ENCODE results near the gene CEP76.
A peak's percentile ranks its signal among the peaks of the same experiment; 100 is the strongest.

Gene CEP76

DNA sequence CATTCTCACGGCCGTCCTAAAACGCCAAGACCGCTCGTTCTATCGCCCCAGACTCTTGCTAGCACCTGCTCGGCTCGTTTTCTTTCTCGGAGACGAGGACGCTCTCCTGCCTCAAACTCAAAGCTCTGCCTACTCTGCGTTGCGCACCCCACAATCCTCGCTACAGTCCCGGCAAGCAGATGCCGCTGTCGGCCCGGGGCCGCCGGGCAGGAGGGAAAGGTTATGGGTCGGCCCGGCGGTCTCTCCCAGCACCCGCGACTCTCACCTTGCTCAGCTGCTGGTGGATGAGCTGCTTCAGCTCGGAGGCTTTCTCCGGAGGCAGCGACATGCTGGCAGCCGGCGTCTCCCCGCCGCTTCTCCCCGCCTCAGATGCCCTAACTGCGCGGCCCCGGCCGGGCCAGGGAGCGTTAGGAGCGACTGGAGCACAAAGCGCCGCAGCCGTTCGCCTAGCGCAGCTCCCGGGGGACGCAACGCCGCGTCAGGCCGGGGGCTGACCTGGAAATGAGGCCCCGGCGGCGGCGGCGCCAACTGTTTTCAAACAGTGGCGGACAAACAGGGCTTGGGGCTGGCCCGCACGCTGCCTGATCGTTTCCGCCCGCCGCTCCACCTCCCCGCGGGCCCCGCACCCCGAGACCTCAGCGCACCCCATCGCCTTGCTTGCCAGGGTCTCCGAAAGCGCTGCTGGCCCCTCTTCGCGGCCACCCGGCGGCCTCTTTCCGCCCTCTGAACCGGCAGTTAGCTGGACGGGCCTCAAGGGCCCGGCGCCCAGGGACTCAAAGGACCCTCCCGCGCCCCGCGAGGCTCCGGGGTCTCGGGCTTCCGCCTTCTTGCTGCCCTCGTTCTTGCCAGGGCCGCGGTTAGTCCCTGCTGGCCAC lies at the start of gene CEP76, which contains the start of gene PSMG2:
Gene CEP76, minus strand, starts transcription at position 503 of the 875 bp plus-strand sequence. Its CDS starts 175 bp downstream, at position 328.
Gene PSMG2, plus strand, starts transcription at position 822 of the 875 bp plus-strand sequence. CDS start 66 bp downstream, outside the sequence.
- peak; percentile 71 for DNase-seq (ENCODE audit: low read depth)

DNA sequence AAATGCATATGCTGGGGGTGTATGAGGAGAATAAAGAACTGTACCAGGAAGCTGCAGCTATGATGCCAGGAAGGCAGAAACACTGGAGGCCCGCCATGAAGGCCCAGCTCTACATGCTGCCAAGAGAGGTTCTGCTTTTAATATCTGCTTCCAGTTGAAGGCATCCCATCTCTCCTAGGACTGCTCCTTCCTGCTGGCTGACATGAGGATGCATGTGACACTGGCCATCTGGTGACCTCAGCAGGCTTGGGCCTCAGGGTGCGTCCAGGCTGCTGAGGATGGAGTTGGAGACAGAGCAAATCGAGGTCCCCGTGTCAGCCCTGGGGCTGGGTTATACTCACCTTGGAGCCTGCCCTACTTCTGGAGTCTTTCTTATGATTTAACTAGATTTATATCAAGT lies 49.4 kb upstream of the CEP76 start:
- no peak for DNase-seq (ENCODE audit: low read depth)

DNA sequence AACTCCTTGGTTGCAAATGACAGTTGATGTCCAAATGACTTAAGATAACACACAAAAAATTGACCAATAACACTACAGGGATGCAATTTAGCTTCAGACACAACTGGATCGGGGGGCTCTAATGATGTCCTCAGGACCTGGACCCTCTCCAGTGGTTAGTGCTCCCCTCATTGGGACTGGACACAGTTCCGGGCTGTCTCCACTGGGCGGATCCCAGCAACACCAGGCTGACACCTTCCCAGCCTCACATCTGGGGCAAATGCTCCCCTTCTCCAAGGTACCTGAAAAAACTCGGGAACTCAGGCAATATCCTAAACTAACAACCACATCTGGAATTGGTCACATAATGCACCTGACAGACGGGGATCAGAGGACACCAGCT lies 49.0 kb upstream of the CEP76 start:
- no peak for DNase-seq (ENCODE audit: low read depth)

DNA sequence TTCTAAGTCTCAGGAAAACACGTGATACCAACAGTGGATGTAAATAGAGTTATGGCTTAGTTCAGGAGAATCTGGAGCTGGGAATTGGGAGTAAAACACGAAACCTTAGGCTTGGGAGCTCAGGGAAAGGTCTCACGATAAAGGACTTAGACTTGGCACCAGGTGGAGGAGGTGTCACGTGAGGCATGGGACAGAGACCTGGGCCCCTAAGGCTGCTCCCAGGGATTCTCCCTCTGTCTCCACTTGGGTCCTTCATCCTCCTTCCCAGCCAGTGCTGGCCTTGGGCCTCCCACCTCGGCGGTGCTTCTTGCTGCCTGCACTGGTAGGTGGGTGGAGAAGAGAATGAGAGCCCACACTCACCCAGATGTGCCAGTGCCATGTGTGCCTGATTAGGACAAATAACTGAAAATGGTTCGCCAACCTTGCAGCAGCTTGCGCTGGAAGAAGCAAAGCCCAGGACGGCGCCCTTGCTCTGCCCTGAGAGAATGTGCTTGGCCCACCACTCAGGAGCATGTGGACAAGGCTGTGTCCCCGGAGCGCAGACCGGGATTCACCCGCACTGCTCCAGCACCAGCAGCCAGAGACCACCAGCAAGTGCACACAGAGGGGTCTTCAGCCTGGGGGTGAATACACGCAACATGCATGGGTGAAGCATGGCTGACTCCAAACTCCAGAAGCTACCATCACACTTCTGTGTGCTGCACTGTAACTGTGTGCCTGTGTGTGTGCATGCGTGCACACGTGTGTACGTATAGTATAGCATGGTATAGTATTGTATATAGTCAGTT lies 48.4 kb upstream of the CEP76 start:
- DNase-seq (ENCODE audit: low read depth): no peak

DNA sequence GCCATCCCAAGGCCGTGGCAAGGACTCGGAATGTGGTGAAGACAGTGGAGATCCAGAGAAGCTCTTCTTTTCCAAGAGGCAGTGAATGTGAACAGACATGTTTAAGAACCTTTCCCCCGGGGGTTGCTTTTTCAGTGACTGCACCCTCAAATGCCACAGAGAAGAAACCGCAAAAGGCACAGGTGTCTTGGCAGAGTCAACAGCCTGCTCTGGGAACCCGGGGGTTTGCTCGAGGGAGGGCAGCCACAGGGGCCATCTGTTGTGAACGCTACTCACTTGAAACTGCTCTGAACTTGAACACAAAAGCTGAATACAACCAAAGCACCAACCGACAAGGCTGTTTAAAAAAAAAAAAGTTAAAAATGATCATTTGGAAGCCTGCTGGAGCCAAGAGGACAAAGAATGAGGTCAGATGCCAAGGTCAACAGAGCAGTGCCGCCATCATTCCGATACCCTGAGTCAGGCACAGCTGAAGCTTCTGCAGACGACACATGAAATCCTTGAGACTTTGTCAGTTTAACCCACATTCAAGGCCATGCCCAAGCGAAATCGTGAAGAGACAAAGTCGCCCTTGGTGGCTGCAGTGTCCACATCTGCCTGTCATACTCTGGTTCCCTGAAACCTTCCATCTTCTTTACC lies 47.7 kb upstream of the CEP76 start:
- no peak for DNase-seq (ENCODE audit: low read depth)

GRCh38 chr18:12749121-12749520 lies 46.6 kb upstream of the CEP76 start:
- no peak for DNase-seq (ENCODE audit: low read depth)

- DNase-seq (ENCODE audit: low read depth): no peak
These were observed 46.1 kb upstream of the CEP76 start for GRCh38 chr18:12748671-12749070.

DNA sequence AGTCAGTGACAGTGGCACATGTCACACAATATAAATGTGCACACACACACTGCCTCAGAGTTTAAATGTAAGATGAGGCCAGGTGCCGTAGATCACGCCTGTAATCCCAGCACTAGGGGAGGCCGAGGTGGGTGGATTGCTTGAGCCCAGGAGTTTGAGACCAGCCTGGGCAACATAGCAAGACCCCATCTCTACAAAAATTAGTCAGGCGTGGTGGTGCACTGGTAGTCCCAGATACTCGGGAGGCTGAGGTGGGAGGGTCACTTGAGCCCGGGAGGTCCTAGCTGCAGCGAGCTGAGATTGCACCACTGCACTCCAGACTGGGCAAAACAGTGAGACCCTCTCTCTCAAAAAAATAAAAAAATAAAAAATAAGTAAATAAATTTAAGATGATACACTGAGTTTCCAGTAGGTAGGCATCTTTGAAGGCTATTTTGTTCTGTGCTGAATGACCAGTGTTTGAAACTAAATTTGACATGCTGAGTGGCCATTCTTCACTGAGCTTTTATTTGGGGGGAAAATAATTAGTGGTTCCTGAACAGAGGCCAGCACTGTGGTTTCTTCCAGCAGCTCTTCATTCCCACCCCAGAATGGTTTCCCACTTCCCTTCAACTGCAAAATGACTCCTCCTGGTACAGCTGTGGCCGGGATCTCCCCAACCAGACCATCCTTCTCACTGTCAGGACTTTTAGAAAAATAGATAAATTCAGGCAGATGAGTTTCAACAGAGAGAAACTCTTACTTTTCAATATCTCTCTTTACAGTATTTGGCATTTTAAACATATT lies 45.2 kb upstream of the CEP76 start:
- DNase-seq (ENCODE audit: low read depth): no peak

DNA sequence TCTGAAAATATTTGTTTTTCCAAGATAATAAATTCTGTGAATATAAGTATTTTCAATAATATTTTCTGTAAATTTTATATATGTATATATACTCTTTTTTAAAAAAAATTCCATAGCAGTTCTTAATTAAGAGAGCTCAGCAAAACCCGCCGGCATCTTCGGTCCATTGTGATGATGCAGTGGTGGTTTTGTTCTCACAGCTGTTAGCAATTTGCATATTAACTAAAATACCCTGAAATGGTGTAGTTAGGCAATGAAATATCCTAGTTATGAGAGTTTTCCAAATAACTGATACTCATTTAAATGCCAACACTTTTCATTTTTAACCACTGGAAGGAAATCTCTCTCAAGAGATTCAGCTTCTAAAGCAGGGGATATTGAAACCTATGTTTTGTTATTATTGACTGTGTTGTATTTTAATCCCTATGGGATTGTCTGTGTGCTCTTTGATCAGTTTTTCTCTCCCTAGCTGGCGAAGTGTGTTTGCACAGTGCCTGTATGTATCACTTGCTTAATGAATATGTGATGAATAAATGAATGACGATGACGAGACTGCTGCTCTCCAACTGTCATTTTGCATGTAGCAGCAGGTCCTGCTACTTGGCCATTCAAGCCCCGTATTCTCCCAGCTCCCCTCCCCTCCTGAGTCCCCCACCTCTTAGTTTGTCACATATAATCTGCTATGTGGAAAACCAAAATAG lies 42.7 kb upstream of the CEP76 start:
- no peak for DNase-seq (ENCODE audit: low read depth)

- no peak for DNase-seq (ENCODE audit: low read depth)
These were observed 41.6 kb upstream of the CEP76 start for GRCh38 chr18:12744103-12744502.

DNA sequence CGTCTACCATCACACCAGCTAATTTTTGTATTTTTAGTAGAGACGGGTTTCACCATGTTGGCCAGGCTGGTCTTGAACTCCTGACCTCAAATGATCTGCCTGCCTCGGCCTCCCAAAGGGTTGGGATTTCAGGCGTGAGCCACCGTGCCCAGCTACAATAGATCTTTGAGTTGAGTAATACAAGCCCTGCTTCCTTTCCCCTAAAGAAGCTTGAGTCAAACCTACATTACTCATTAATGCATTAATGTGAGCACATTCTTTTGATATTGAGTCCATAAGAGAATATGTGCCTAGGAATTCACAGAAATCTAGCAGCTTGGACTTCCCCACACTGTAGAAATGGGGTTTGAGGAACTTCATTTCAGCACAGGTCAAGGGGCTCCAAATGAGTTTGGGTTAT lies 39.9 kb upstream of the CEP76 start:
- DNase-seq (ENCODE audit: low read depth): no peak

DNA sequence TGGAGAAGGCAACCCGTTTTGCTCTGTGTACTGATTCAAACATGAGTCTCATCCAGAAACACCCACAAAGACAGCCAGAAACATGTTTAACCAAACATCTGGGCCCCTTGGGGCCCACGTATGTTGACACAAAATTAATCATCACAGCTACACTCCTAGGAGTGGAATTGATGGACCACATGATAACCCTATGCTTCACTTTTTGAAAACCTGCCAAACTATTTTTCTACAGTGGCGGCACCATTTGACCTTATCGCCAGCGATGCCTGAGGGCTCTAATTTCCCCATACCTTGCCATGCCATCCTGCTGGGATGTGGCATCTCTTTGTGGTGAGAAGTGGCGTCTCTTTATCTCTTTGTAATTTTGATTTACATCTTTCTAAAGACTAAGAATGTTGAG lies 38.8 kb upstream of the CEP76 start:
- DNase-seq (ENCODE audit: low read depth): no peak

- no peak for DNase-seq (ENCODE audit: low read depth)
These were observed 34.9 kb upstream of the CEP76 start for GRCh38 chr18:12737243-12737902.

DNA sequence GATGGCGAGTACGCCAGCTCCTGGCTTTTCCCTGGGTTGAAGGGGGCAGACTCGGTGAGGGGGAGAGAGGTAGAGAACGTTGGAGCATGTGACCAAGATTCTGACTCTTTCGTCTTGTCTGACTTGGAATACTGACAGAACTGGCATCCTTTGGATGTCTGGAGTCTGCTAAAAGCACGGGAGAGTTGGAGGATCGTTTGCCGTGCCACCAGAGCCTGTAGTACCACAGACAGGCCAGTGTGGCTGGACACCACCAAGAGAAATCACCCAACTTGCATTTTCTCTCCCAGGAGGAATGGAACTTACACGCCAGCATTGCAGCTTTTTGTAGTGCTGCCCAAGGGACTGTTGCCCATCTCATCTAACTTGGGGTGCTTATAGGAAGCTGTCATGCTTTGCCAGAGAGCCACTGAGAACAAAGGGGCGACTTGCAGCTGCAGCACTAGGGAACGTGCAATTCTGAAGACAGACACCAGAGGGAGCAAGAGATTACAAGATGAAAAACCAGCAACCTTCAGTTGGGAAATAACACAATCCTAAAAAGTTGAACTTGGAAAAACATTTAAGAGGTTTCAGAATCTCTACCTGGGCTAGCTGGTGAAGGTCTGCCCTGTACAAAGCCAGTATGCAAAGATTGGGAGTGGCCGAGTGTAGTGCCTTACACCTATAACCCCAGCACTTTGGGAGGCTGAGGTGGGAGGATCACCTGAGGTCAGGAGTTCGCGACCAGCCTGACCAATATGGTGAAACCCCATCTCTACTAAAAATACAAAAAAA lies 24.4 kb upstream of the CEP76 start:
- DNase-seq (ENCODE audit: low read depth): peak; percentile 38

DNA sequence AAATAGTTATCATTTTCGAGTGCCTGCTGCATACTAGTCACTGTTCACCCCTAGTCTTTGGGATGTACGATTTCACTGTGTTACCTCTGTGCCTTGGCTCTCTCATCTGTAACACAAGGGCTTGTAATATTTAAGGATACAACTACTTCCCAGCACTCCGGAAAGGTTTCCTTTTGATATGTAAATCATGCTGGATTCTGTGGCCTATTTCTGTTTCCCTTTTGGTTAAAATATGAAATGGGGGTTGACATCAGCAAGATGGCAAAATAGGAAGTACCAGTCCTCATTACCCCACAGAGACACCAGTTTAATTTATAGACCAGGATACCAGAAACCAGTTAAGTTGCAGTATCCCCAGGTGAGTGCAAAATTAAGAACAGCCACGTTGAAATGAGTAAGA lies 23.8 kb upstream of the CEP76 start:
- no peak for DNase-seq (ENCODE audit: low read depth)

DNA sequence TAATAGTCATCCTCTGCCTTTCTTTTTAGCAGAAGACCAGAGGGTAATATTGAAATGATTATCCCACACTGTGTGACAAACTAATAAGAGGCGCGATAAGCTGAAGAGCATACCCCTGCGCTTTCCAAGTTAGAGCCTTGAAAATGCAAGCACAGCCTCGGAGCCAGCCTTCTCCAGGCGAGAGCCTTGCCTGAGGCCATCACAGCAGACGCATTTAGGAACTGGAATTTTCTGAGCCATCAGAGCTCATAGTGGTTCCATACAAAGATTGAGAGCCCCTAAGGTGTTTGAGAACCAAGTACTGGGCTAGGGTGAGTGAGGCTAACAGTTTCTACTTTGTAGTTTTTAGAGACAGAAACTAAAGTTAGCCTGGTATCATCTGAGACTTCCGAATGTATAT lies 20.2 kb upstream of the CEP76 start:
- DNase-seq (ENCODE audit: low read depth): no peak

- DNase-seq (ENCODE audit: low read depth): no peak
These were observed 19.2 kb upstream of the CEP76 start for GRCh38 chr18:12721495-12722275.

- no peak for DNase-seq (ENCODE audit: low read depth)
These were observed 8.9 kb upstream of the CEP76 start for GRCh38 chr18:12711446-12711845.

- no peak for DNase-seq (ENCODE audit: low read depth)
These were observed 1.1 kb upstream of the CEP76 start for GRCh38 chr18:12703664-12704063.

Measured in activated T-cell treated with anti-CD3 and anti-CD28 coated beads for 1 hour (primary cell).